Subcutaneous abdominal adipose tissue (tissue), 5 donors: ENCODE measurements around the gene FKBP2.

Experiments used
- H3K27ac ChIP-seq: one replicate; pipeline ENCODE4 v1.7.0; 2013; ENCODE audit warnings: low read depth, mild to moderate bottlenecking, inconsistent platforms, low read length, moderate library complexity
- H3K27me3 ChIP-seq, 5 donors: one replicate each; pipeline ENCODE4 v1.7.0; 2013; ENCODE audit warnings: low read length in 5 of 5, inconsistent platforms in 1 of 5; ENCODE audit not compliant: control insufficient read depth in 5 of 5, insufficient read depth in 4 of 5
- H3K36me3 ChIP-seq, 5 donors: one replicate each; pipeline ENCODE4 v1.7.0; 2013; ENCODE audit warnings: low read length in 5 of 5; ENCODE audit not compliant: control insufficient read depth in 5 of 5, insufficient read depth in 5 of 5
- H3K4me1 ChIP-seq, 5 donors: one replicate each; pipeline ENCODE4 v1.7.0; 2013; ENCODE audit warnings: low read length in 5 of 5, mild to moderate bottlenecking in 3 of 5, moderate library complexity in 1 of 5; ENCODE audit not compliant: control insufficient read depth in 5 of 5, insufficient read depth in 5 of 5
- H3K4me3 ChIP-seq, 5 donors: one replicate each; pipeline ENCODE4 v1.7.0; 2013; ENCODE audit warnings: low read length in 5 of 5, low read depth in 1 of 5
- H3K9ac ChIP-seq, 5 donors: one replicate each; pipeline ENCODE4 v1.7.0; 2013; ENCODE audit warnings: low read length in 5 of 5, mild to moderate bottlenecking in 4 of 5, moderate library complexity in 3 of 5
- H3K9me3 ChIP-seq, 5 donors: one replicate each; pipeline ENCODE4 v1.7.0; 2013; ENCODE audit warnings: low read length in 5 of 5; ENCODE audit not compliant: control insufficient read depth in 5 of 5
- donor health status: healthy.
- donor health status: healthy.
- donor health status: healthy.
- donor health status: healthy.
- donor health status: healthy.

Gene FKBP2

DNA sequence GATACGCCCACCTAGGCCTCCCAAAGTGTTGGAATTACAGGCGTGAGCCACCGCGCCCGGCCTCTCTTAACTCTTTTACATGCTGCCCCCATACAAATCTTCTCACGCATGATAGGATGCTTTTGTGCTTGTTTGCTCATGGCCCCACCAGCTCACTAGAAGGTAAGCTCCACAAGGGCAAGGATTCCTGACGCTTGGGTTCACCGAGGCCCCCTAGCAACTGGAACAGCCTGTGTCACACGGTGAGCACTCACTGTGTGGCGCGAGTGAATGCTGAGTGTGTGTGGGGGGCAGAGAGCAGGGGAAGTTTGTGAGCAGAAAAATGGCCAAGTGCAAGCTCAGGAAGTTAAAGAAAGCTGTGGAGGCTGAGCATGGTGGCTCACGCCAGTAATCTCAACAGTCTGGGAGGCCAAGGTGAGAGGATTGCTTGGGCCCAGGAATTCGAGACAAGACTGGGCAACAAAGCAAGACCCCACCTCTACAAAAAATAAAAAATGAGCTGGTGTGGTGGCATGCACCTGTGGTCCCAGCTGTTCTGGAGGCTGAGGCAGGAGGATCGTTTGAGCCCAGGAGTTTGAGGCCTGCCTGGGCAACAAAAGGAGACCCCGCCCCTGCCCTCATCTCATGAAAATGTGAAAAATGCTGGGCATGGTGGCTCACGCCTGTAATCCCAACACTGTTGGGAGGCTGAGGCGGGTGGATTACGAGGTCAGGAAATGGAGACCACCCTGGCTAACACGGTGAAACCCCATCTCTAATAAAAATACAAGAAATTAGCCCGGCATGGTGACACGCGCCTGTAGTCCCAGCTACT is 41.3 kb downstream of the FKBP2 start:
- Histone ChIP-seq H3K4me3 (no peak overlapping the region), H3K27me3 (no peaks in the 10 kb centered on the region), H3K9ac (no peak overlapping the region), H3K9me3 (no peaks in the 10 kb centered on the region), H3K27ac (no peak overlapping the region), H3K36me3 (peaks cover 0 to 24% (median 12%) of the 10 kb centered on the region in 5 donors), H3K4me1 (peaks cover 0 to 29% (median 22%) of the 10 kb centered on the region in 5 donors)

DNA sequence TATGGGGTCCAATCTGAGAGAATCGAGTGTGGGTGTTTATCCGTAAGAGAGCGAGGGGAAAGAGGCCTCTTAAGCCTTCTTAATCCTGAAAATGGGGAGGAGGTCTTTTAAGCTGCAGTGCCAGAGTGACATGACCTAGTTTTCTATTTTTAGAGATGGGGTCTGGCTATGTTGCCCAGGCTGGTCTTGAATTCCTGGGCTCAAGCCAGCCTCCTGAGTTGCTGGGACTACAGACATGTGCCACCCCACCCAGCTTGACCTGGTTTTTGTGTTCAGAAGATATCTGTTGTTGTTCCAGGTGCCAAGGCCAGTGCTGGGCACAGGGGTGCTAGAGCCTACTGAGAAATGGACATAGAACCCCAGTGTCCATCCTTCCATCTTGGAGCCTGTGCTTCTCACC is 42.2 kb downstream of the FKBP2 start:
- Histone ChIP-seq H3K27me3 (no peaks in the 10 kb centered on the region), H3K9me3 (no peaks in the 10 kb centered on the region), H3K36me3 (peaks cover 0 to 16% (median 11%) of the 10 kb centered on the region in 5 donors), H3K9ac (peak overlapping the region in 3 of 5 donors; percentile 86 to 94 (median 94)), H3K27ac (no peak overlapping the region), H3K4me3 (no peak overlapping the region), H3K4me1 (peaks cover 0 to 29% (median 22%) of the 10 kb centered on the region in 5 donors)

DNA sequence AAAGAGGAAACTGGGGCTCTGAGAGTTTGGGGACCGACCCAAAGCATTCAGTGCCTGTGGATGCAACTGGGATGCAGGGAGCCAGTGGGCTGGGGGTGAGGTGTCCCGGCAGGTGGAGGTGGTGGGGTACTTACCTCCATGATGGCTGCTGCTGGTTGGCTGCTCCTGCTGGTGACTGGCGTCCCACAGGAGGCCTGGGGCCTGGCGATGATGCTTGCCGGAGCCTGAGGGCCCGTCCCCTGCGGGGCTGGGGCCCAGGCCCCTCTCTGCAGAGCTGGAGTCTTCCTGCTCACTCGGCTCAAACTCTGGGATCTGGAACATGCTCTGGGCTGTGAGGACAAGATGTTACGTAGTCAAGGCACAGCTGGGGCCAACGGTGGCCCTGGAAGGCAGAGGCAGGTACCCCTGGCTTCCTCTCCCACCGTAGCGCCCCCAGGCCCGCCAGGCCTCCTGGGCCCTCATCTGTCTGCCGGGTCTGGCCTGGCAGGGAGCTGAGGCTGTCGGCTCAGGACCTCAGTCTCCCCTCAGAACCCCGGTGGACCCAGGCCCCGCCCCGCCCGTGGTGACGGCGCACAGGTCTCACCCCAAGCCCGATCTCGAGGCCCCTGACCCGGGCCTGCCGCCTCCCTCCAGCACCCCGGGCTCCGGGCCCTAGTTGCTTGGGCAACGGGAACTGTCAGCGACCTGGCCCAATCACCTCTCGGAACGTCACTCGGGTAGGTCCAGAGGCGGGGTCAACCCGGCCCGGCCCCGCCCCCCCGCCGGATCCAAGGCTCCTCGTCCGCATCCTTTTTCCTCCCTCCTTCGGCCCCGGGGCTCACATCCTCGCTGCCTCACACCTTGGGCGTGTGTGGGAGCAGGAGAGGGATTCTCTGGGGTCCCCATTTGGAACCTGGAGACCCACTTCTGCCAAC is 43.4 kb downstream of the FKBP2 start, which contains the start of gene BAD:
Gene BAD (minus strand): TSS at position 618 of the 914 bp plus-strand sequence. CDS start 297 bp downstream, at position 321.
- H3K36me3 ChIP-seq, result peaks cover 0 to 5% (median 4%) of the 10 kb centered on the region in 5 donors
- peak within 1 kb of the TSS; percentile 66 to 94 (median 93) for H3K9ac ChIP-seq
- peaks cover 0 to 1% (median 0%) of the 10 kb centered on the region in 5 donors for H3K27me3 ChIP-seq
- no peaks in the 10 kb centered on the region for H3K9me3 ChIP-seq
- H3K4me1 ChIP-seq, result peaks cover 0 to 29% (median 22%) of the 10 kb centered on the region in 5 donors
- H3K4me3 ChIP-seq, result peak within 1 kb of the TSS; percentile 73 to 93 (median 89)
- H3K27ac ChIP-seq, result peak within 1 kb of the TSS; percentile 97

DNA sequence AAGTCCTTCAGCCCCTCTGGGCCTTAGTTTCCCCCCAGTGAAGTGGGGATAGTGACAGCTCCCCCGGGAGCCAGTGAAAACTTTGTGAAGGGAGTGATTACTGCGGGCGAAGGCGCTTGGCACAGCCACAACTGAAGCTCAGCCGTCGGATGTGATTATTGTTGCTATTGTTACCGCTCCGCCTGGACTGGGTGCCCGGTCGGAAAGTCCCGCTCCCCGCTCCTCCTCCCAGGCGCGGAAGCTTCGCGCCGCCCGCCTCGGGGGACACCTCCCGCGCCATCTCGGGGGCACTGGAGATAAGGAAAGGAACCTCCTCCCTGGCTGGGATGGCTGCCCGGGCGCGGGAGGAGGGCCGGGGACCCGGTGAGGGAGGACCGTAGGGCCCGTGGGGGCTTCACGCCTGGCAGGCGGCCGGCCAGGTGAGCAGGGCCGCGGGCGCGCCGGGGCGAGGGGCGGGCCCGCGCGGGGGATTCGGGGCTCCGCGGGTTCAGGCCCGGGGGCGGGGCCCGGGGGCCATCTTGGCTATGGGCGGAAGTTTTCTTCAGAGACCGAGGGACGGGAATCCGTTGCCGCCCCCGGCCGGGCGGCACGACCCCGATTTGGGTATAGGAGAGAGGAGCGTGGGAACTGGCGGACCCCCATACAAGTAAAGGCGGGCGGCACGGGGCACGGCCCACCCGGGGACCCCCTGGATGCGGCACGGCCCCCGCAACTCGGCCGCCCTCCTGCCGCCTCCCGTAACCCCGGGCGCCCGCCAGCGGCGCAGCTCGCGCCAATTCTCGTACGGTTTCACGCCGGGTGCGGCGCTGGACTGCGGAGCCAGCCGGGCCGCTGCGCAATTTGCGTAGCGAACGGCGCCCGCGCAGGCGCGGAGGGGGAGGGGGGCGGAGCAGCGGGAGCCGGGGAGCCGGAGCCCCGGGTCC is 44.3 kb downstream of the FKBP2 start, which contains the start of gene GPR137:
Gene GPR137 (plus strand): TSS at position 887 of the 923 bp plus-strand sequence. CDS start 677 bp downstream, outside the sequence.
- Histone ChIP-seq H3K9me3 (no peaks in the 10 kb centered on the region), H3K4me1 (peaks cover 0 to 29% (median 22%) of the 10 kb centered on the region in 5 donors), H3K27ac (peak within 1 kb of the TSS; percentile 97), H3K36me3 (peaks cover 0 to 9% (median 4%) of the 10 kb centered on the region in 5 donors), H3K27me3 (peaks cover 2 to 6% (median 3%) of the 10 kb centered on the region in 5 donors), H3K9ac (peak within 1 kb of the TSS; percentile 63 to 94 (median 89)), H3K4me3 (peak within 1 kb of the TSS; percentile 73 to 93 (median 89))

DNA sequence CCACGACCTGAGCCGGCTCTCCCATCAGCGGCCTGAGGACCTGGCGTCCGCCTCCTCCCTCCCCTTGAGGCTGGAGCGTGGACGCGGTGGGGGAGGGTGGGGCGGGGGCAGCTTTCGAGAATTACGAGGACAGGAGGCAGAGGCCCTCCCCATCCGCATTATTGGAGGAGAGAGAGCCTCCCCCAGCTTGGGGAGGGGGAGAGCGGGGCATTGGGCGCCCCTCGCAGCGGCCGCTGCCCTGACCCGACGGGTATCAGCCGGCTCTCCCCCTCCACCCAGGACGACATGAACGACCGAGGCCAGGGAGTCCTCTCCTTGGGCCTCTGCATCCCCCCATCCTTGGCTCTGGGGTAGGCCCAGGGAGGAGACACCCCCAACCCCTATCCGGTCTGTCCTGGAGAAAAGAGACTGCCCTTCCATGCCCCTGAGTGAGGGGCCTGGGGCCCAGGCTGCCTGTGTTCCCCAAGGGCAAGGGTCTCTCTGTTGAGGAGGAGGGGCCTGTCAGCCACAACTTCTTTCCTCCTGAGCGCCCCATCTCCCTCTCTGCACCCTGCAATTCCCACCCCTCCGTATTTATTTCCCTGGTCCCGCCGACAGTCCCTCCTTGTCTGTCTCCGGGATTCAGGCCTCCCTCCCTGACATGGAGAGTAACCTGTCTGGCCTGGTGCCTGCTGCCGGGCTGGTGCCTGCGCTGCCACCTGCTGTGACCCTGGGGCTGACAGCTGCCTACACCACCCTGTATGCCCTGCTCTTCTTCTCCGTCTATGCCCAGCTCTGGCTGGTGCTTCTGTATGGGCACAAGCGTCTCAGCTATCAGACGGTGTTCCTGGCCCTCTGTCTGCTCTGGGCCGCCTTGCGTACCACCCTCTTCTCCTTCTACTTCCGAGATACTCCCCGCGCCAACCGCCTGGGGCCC is 45.2 kb downstream of the FKBP2 start:
- peak overlapping the region in 4 of 5 donors; percentile 64 to 78 (median 72) for H3K9ac ChIP-seq
- no peaks in the 10 kb centered on the region for H3K9me3 ChIP-seq
- peaks cover 9 to 14% (median 12%) of the 10 kb centered on the region in 5 donors for H3K27me3 ChIP-seq
- H3K27ac ChIP-seq, result peak overlapping the region; percentile 97
- H3K4me1 ChIP-seq, result peaks cover 0 to 32% (median 22%) of the 10 kb centered on the region in 5 donors
- peak overlapping the region; percentile 55 to 93 (median 77) for H3K4me3 ChIP-seq
- H3K36me3 ChIP-seq, result peaks cover 0 to 9% (median 4%) of the 10 kb centered on the region in 5 donors

DNA sequence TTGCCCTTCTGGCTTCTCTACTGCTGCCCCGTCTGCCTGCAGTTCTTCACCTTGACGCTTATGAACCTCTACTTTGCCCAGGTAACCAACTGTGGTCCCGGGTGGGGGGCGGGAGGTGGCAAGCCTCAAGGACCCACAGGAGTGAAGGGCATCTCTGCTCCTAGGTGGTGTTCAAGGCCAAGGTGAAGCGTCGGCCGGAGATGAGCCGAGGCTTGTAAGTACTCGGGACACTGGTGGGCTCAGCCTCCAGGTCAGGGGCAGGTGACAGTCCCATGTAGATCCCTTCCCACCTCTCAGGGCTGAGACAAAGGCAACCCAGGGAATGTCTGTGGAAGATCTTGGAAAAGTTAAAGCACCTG is 45.9 kb downstream of the FKBP2 start:
- H3K9ac ChIP-seq, result peak overlapping the region in 2 of 5 donors; percentile 76 to 78
- H3K4me3 ChIP-seq, result no peak overlapping the region
- no peaks in the 10 kb centered on the region for H3K9me3 ChIP-seq
- H3K27ac ChIP-seq, result no peak overlapping the region
- peaks cover 9 to 20% (median 17%) of the 10 kb centered on the region in 5 donors for H3K27me3 ChIP-seq
- peaks cover 0 to 9% (median 4%) of the 10 kb centered on the region in 5 donors for H3K36me3 ChIP-seq
- H3K4me1 ChIP-seq, result peaks cover 0 to 38% (median 28%) of the 10 kb centered on the region in 5 donors

DNA sequence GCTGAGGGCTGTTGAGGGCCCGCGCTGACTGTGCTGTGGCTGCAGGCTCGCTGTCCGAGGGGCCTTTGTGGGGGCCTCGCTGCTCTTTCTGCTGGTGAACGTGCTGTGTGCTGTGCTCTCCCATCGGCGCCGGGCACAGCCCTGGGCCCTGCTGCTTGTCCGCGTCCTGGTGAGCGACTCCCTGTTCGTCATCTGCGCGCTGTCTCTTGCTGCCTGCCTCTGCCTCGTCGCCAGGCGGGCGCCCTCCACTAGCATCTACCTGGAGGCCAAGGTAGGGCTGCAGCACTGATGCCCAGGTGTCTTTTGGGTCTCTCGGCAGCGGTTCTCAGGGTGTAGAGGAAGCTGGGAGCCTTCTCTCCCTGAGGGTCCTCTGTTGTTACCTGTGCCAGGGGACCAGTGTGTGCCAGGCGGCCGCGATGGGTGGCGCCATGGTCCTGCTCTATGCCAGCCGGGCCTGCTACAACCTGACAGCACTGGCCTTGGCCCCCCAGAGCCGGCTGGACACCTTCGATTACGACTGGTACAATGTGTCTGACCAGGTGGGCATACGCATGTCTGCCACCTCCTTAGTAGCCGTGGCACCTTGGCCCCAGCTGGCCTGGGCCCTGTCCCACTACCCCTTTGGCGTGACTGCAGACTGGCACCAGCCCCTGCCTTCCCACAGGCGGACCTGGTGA is 46.9 kb downstream of the FKBP2 start:
- peaks cover 0 to 4% (median 0%) of the 10 kb centered on the region in 5 donors for H3K36me3 ChIP-seq
- H3K9me3 ChIP-seq, result no peaks in the 10 kb centered on the region
- H3K4me3 ChIP-seq, result no peak overlapping the region
- no peak overlapping the region for H3K27ac ChIP-seq
- H3K9ac ChIP-seq, result no peak overlapping the region
- H3K4me1 ChIP-seq, result peaks cover 0 to 47% (median 37%) of the 10 kb centered on the region in 5 donors
- H3K27me3 ChIP-seq, result peaks cover 14 to 31% (median 25%) of the 10 kb centered on the region in 5 donors

DNA sequence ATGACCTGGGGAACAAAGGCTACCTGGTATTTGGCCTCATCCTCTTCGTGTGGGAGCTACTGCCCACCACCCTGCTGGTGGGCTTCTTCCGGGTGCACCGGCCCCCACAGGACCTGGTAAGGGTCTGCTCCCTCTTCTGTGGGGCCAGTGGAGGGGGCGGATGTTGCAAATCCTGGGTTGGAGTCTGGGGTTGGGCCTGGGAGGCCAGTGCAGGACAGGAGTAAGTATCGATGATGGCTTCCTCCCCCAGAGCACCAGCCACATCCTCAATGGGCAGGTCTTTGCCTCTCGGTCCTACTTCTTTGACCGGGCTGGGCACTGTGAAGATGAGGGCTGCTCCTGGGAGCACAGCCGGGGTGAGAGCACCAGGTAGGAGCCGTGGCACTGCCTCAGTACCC is 47.5 kb downstream of the FKBP2 start:
- no peaks in the 10 kb centered on the region for H3K9me3 ChIP-seq
- peaks cover 20 to 36% (median 31%) of the 10 kb centered on the region in 5 donors for H3K27me3 ChIP-seq
- no peak overlapping the region for H3K27ac ChIP-seq
- H3K9ac ChIP-seq, result no peak overlapping the region
- no peak overlapping the region for H3K4me3 ChIP-seq
- peaks cover 0 to 44% (median 35%) of the 10 kb centered on the region in 5 donors for H3K4me1 ChIP-seq
- peaks cover 0 to 4% (median 0%) of the 10 kb centered on the region in 5 donors for H3K36me3 ChIP-seq
